Mononuclear cell (primary cell): Measurements from ENCODE around the gene UQCC5. TPM values are rescaled to one million over a fixed set of nuclear protein-coding genes. Genes with fewer than 3 reads are reported as not detected.
"Not testable (repeated sequence)": the region's sequence is repeated elsewhere in the genome, so short reads cannot be mapped to it uniquely, and the experiment has no call there.

Source experiments
- H3K27me3 ChIP-seq: 2 replicates; pipeline ENCODE4 v1.6.0; 2011; ENCODE audit warnings: low read length, control low read depth; ENCODE audit not compliant: insufficient read depth
- H3K4me1 ChIP-seq: 2 replicates; pipeline ENCODE4 v1.5.1; 2011; ENCODE audit warnings: mild to moderate bottlenecking, low read length, control low read depth; ENCODE audit not compliant: insufficient read depth
- H3K4me3 ChIP-seq: 2 replicates; pipeline ENCODE4 v1.5.1; 2011; ENCODE audit warnings: mild to moderate bottlenecking, low read length, moderate library complexity
- H3K9me3 ChIP-seq: 2 replicates; pipeline ENCODE4 v1.5.1; 2011; ENCODE audit warnings: low read depth, mild to moderate bottlenecking, control low read depth, low read length
- total RNA-seq: library from RNA; depleted of rRNA; stranded (reverse); fragments of >200 nt; gene quantifications from one replicate; pipeline ENCODE4 v1.2.3, GENCODE V29; 2012

The UQCC5 gene
- total RNA-seq, 1 donor: 1.2 TPM

- H3K27me3 ChIP-seq: no peaks in the 10 kb centered on the region
- H3K4me1 ChIP-seq: no peaks in the 10 kb centered on the region
- H3K4me3 ChIP-seq: no peak overlapping the region
- H3K9me3 ChIP-seq: no peaks in the 10 kb centered on the region
These were observed 11.4 kb upstream of the UQCC5 start for GRCh38 chr3:52524752-52525679.

DNA sequence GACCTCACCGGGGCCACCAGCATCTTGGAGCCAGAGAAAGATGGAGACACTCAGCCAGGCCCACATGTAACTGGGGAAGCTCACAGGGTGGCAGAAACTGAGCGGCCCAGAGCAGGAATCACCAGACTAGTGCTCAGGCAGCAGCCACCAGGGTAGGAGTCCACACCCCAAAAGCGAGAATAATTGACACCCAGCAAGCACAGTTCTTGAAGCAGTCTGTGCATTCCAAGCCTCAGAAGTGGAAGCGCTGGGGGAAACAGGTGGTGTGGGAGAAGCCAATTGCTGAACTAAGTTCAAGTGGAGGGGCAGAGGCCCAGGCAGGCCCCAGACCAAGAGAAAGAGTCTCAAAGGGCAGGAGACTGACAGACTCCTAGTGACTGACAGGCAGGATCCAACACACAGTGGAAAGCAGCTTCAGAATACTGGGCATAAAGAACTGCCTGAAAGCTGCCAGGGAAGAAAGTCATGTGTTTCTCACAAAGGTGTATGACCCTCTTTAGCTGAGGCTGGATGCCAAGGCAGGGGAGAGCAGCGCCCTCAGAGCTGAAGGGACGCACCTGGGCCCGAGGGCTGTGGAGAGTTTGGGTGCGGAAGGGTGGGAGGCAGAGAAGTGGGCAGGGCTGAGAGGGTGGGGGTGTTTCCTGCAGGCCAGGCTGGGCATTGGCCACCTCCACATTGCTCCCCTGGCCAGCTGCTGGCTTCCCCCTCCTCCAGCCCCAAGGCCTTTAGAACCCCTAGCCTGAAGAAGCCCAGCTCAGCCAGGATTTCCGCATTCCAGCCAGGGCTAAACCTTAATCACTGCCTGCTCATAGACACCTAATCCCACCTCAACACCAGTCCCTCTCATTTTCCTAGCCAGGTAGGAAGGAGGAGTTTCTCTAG is 10.5 kb upstream of the UQCC5 start:
- H3K4me1 ChIP-seq: no peaks in the 10 kb centered on the region
- H3K9me3 ChIP-seq: no peaks in the 10 kb centered on the region
- H3K27me3 ChIP-seq: no peaks in the 10 kb centered on the region
- no peak overlapping the region for H3K4me3 ChIP-seq

DNA sequence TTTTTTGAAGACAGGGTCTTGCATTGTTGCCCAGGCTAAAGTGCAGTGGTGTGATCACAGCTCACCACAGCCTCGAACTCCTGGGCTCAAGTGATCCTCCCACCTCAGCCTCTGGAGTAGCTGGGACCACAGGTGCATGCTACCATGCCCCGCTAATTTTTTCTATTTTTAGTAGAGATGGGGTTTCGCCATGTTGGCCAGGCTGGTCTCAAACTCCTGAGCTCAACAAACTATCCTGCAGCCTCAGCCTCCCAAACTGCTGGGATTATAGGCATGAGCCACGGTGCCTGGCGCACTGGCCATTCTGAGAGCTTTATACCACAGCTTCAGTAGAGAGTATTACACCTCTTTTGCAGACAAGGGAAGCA is 9.8 kb upstream of the UQCC5 start:
- H3K9me3 ChIP-seq, H3K4me3 ChIP-seq, H3K27me3 ChIP-seq, H3K4me1 ChIP-seq: not testable (repeated sequence)

DNA sequence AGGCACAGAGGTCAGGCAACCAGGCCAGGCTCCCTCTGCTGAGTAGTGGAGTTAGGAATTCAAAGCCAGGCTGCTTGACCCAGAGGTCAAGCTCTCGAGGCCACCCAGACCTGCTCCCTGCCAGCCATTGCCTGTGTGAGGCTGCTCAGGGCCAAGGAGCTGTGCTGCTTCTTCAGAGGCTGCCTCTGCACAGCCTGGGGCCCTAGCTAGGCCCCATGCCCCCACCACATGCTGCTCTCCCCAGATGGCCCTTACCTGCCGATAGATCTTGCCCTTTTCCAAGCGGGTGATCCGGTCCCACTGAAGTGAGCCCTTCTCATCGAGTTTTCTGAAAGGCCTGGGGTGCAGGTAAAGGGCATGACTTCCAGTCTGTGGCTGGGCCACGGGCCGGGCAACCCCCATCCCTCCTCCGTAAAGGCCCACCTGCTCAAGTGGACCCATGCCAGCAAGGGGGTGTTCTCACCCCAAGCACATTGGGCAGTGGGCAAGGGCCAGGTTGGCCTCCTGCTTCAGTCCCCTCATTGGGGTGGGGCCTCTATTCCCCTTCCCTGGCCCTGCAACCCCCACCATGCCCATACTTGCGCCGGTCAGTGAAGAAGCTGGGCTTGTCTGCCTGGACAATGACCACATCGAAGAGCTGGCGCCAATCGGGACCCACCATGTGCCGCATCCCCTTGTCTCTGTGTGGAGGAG is 9.2 kb upstream of the UQCC5 start:
- Histone ChIP-seq H3K27me3 (no peaks in the 10 kb centered on the region), H3K4me3 (no peak overlapping the region), H3K9me3 (no peaks in the 10 kb centered on the region), H3K4me1 (peaks cover 4% of the 10 kb centered on the region)

GRCh38 chr3:52527732-52528585 is 8.4 kb upstream of the UQCC5 start:
- H3K27me3 ChIP-seq: no peaks in the 10 kb centered on the region
- H3K4me3 ChIP-seq: no peak overlapping the region
- H3K4me1 ChIP-seq: peaks cover 12% of the 10 kb centered on the region
- H3K9me3 ChIP-seq: no peaks in the 10 kb centered on the region

DNA sequence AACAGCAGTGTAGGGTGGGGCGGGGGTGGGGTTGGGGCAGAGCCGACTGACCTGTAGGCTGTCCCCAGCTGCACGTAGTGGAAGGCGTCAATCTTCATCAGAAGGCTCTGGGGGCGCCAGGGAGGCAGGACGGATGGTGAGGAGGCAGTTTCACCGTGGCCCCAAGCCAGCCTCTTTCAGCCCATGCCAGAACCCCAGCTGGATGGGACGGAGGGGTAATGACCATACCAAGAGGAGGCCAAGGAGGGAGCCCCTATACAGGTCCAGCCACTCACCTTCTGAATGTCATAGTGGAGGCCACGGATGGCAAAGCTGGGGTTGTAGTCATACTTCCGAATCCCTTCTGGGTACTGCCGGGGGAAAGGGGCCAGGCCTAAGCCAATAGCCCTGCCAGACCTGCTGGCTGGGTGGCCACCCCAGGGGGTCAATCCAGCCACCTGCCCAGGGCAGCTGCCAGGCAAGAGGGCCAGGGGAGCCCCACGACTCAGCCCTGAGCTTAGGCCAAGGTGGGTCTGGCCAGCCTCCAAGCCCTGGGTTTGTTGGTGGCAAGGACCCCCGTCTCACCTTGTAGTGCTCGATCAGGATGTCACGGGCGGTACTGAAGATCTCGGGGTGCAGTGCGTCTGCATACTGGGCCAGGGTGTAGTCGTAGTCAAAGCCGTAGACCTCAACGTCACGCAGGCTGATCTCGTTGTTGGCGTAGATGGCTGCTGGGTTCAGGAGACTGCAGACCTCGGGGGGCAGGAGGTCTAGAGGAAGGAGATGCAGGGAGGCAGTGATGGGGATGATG is 7.6 kb upstream of the UQCC5 start:
- H3K27me3 ChIP-seq: no peaks in the 10 kb centered on the region
- no peaks in the 10 kb centered on the region for H3K9me3 ChIP-seq
- no peak overlapping the region for H3K4me3 ChIP-seq
- peaks cover 15% of the 10 kb centered on the region for H3K4me1 ChIP-seq

GRCh38 chr3:52529376-52530333 is 6.8 kb upstream of the UQCC5 start:
- Histone ChIP-seq H3K4me3 (no peak overlapping the region), H3K9me3 (no peaks in the 10 kb centered on the region)

GRCh38 chr3:52530918-52531826 is 5.2 kb upstream of the UQCC5 start:
- H3K4me1 ChIP-seq: peaks cover 24% of the 10 kb centered on the region
- H3K27me3 ChIP-seq: no peaks in the 10 kb centered on the region
- no peaks in the 10 kb centered on the region for H3K9me3 ChIP-seq
- no peak overlapping the region for H3K4me3 ChIP-seq

More at GRCh38 chr3:52529376-52530333, 6.8 kb upstream of the UQCC5 start:
- H3K4me1 ChIP-seq: peaks cover 15% of the 10 kb centered on the region
- no peaks in the 10 kb centered on the region for H3K27me3 ChIP-seq

DNA sequence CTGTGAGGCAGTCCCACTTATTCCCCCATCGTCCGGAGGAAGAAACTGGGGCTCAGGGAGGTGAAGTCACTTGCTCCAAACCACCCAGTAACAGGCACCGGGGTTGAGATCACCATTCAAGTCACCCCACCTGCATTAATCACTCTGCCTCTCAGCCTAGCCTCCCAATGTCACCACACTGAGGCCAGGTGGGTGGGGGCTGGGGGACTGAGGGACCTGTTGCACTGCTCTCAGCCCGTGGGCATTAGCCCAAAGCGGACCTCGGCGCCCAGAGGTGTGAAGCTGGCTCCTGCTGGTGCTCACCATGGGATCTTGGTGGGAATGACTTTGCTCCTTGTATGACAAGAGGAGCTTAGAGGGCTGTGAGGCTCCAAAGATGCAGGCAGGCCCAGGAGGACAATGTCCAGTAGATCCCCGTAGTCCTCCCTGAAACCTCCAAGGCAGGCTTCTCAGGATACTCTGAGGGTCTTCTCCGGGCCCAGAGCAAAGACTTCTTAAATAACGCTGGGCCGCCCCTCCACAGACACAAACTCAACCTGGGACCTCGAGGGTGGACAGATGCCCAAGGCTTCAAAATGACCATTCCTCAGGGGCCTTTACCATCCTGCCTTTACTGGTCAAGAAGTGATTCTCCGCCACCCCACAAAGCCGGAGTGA is 4.4 kb upstream of the UQCC5 start:
- no peaks in the 10 kb centered on the region for H3K9me3 ChIP-seq
- peaks cover 27% of the 10 kb centered on the region for H3K4me1 ChIP-seq
- H3K4me3 ChIP-seq: no peak overlapping the region
- H3K27me3 ChIP-seq: no peaks in the 10 kb centered on the region

GRCh38 chr3:52532517-52532837 is 3.9 kb upstream of the UQCC5 start:
- H3K4me3 ChIP-seq: peak overlapping the region; percentile 39
- no peaks in the 10 kb centered on the region for H3K9me3 ChIP-seq
- no peaks in the 10 kb centered on the region for H3K27me3 ChIP-seq
- H3K4me1 ChIP-seq: peaks cover 32% of the 10 kb centered on the region

- Histone ChIP-seq H3K9me3 (no peaks in the 10 kb centered on the region), H3K27me3 (no peaks in the 10 kb centered on the region), H3K4me1 (peaks cover 37% of the 10 kb centered on the region), H3K4me3 (peak overlapping the region; percentile 39)
These were observed 3.4 kb upstream of the UQCC5 start for GRCh38 chr3:52532838-52533622.
